Measurements from ENCODE around the gene ANKS1B. TPM values are rescaled to one million over a fixed set of nuclear protein-coding genes. Genes with fewer than 3 reads are reported as not detected.

ANKS1B gene
- total RNA-seq, 1 donor from 2014 or later, result 2.4 TPM

DNA sequence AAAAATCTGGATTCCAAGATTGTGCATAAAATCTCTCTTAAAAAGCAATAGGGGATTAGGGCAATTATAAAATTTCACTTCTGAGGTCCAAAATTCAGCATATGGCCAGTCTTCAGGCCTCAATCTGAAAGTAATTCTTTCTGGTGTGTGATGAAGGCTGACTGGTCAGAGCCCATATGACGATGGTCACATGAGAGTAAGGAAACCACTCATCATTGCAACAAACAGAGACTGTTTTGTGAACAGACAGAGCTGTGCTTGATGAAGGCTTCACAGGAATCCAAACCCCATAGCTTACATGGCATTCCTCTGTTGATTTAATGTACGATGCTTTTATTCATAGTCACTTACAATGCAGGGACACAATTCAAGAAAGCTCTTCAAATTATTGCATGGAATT lies 1101.5 kb downstream of the ANKS1B start:
- Mint-ChIP-seq H3K27me3 (ENCODE audit: low read depth, unreplicated experiment) (no peaks in the 10 kb centered on the region), H3K36me3 (ENCODE audit: low read depth, unreplicated experiment) (no peaks in the 10 kb centered on the region), H3K4me1 (ENCODE audit: low read depth, unreplicated experiment) (peaks cover 6% of the 10 kb centered on the region), H3K27ac (ENCODE audit: unreplicated experiment) (no peak overlapping the region), H3K9me3 (ENCODE audit: unreplicated experiment) (no peaks in the 10 kb centered on the region), H3K4me3 (ENCODE audit: unreplicated experiment) (no peak overlapping the region)
- Histone ChIP-seq H3K9me3 (ENCODE audit: insufficient read depth, low read depth, low read length) (no peaks in the 10 kb centered on the region), H3K4me1 (ENCODE audit: insufficient read depth, low read length) (no peaks in the 10 kb centered on the region), H2AFZ (ENCODE audit: low read depth, low read length) (no peak overlapping the region), H4K20me1 (ENCODE audit: insufficient read depth, low read length) (no peaks in the 10 kb centered on the region), H3K4me3 (ENCODE audit: insufficient read depth, low read depth, low read length) (no peak overlapping the region), H3K27ac (ENCODE audit: low read depth, low read length) (no peak overlapping the region), H3K4me2 (ENCODE audit: low read length) (no peak overlapping the region), H3K36me3 (ENCODE audit: insufficient read depth, low read length) (no peaks in the 10 kb centered on the region), H3K79me2 (ENCODE audit: insufficient read depth, low read length) (no peaks in the 10 kb centered on the region), H3K27me3 (ENCODE audit: insufficient read depth, low read length) (no peaks in the 10 kb centered on the region), H3K9ac (ENCODE audit: low read length) (no peak overlapping the region)
- TF ChIP-seq EZH2 (IDR thresholded peaks at IDR 0.05; ENCODE audit: insufficient read depth, low read length), result no peak
- TF ChIP-seq, protein P1, sequence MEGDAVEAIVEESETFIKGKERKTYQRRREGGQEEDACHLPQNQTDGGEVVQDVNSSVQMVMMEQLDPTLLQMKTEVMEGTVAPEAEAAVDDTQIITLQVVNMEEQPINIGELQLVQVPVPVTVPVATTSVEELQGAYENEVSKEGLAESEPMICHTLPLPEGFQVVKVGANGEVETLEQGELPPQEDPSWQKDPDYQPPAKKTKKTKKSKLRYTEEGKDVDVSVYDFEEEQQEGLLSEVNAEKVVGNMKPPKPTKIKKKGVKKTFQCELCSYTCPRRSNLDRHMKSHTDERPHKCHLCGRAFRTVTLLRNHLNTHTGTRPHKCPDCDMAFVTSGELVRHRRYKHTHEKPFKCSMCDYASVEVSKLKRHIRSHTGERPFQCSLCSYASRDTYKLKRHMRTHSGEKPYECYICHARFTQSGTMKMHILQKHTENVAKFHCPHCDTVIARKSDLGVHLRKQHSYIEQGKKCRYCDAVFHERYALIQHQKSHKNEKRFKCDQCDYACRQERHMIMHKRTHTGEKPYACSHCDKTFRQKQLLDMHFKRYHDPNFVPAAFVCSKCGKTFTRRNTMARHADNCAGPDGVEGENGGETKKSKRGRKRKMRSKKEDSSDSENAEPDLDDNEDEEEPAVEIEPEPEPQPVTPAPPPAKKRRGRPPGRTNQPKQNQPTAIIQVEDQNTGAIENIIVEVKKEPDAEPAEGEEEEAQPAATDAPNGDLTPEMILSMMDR (IDR thresholded peaks at IDR 0.05; ENCODE audit: insufficient read depth, low read depth, low read length), result no peak
- no peak for DNase-seq (ENCODE audit: low read depth)
- no peak for FAIRE-seq

DNA sequence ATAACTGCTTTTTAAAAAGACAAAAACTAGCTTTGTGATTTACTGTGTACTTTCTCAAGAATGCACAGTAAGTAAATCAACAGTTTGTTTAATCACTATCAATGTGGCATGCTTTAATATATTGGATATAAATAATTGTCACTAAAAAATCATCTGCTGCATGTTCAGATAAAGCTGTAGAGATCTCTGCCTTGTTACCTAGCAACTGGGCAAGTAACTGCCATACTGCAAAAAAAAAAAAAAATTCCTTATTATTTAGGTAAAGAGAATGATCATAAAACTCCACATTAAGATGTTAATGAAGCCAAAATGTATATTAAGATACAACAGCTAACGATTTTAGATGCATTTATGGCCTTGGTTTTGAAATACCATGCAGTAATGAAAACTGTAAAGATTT lies 1102.2 kb downstream of the ANKS1B start:
- Mint-ChIP-seq H3K4me1 (ENCODE audit: low read depth, unreplicated experiment) (peaks cover 6% of the 10 kb centered on the region), H3K36me3 (ENCODE audit: low read depth, unreplicated experiment) (no peaks in the 10 kb centered on the region), H3K27ac (ENCODE audit: unreplicated experiment) (no peak overlapping the region), H3K9me3 (ENCODE audit: unreplicated experiment) (no peaks in the 10 kb centered on the region), H3K27me3 (ENCODE audit: low read depth, unreplicated experiment) (no peaks in the 10 kb centered on the region), H3K4me3 (ENCODE audit: unreplicated experiment) (no peak overlapping the region)
- no peak overlapping the region for H2AFZ ChIP-seq (ENCODE audit: low read depth, low read length)
- H3K79me2 ChIP-seq (ENCODE audit: insufficient read depth, low read length), result no peaks in the 10 kb centered on the region
- no peaks in the 10 kb centered on the region for H3K9me3 ChIP-seq (ENCODE audit: insufficient read depth, low read depth, low read length)
- DNase-seq (ENCODE audit: low read depth), result no peak
- H3K4me1 ChIP-seq (ENCODE audit: insufficient read depth, low read length), result no peaks in the 10 kb centered on the region
- H3K27me3 ChIP-seq (ENCODE audit: insufficient read depth, low read length), result no peaks in the 10 kb centered on the region
- no peaks in the 10 kb centered on the region for H4K20me1 ChIP-seq (ENCODE audit: insufficient read depth, low read length)
- no peaks in the 10 kb centered on the region for H3K36me3 ChIP-seq (ENCODE audit: insufficient read depth, low read length)
- no peak for FAIRE-seq
- H3K9ac ChIP-seq (ENCODE audit: low read length), result no peak overlapping the region
- no peak overlapping the region for H3K27ac ChIP-seq (ENCODE audit: low read depth, low read length)
- TF ChIP-seq EZH2 (IDR thresholded peaks at IDR 0.05; ENCODE audit: insufficient read depth, low read length), result no peak
- TF ChIP-seq, protein P1 (IDR thresholded peaks at IDR 0.05; ENCODE audit: insufficient read depth, low read depth, low read length), result no peak
- no peak overlapping the region for H3K4me3 ChIP-seq (ENCODE audit: insufficient read depth, low read depth, low read length)
- no peak overlapping the region for H3K4me2 ChIP-seq (ENCODE audit: low read length)

- FAIRE-seq, result no peak
- TF ChIP-seq, protein P1 (IDR thresholded peaks at IDR 0.05; ENCODE audit: insufficient read depth, low read depth, low read length), result no peak
- no peak for TF ChIP-seq EZH2 (IDR thresholded peaks at IDR 0.05; ENCODE audit: insufficient read depth, low read length)
These were observed 1111.0 kb downstream of the ANKS1B start for GRCh38 chr12:98873776-98874175.

More at GRCh38 chr12:98873776-98874175, 1111.0 kb downstream of the ANKS1B start:
- Histone ChIP-seq H3K27me3 (ENCODE audit: insufficient read depth, low read length) (no peaks in the 10 kb centered on the region), H3K9me3 (ENCODE audit: insufficient read depth, low read depth, low read length) (no peaks in the 10 kb centered on the region), H3K27ac (ENCODE audit: low read depth, low read length) (no peak overlapping the region), H3K4me2 (ENCODE audit: low read length) (no peak overlapping the region), H3K79me2 (ENCODE audit: insufficient read depth, low read length) (no peaks in the 10 kb centered on the region), H3K9ac (ENCODE audit: low read length) (no peak overlapping the region), H3K4me3 (ENCODE audit: insufficient read depth, low read depth, low read length) (no peak overlapping the region), H3K36me3 (ENCODE audit: insufficient read depth, low read length) (no peaks in the 10 kb centered on the region), H4K20me1 (ENCODE audit: insufficient read depth, low read length) (no peaks in the 10 kb centered on the region), H3K4me1 (ENCODE audit: insufficient read depth, low read length) (no peaks in the 10 kb centered on the region), H2AFZ (ENCODE audit: low read depth, low read length) (no peak overlapping the region)
- Mint-ChIP-seq H3K4me3 (ENCODE audit: unreplicated experiment) (no peak overlapping the region), H3K36me3 (ENCODE audit: low read depth, unreplicated experiment) (no peaks in the 10 kb centered on the region), H3K27ac (ENCODE audit: unreplicated experiment) (no peak overlapping the region), H3K9me3 (ENCODE audit: unreplicated experiment) (no peaks in the 10 kb centered on the region), H3K27me3 (ENCODE audit: low read depth, unreplicated experiment) (no peaks in the 10 kb centered on the region), H3K4me1 (ENCODE audit: low read depth, unreplicated experiment) (peaks cover 4% of the 10 kb centered on the region)
- no peak for DNase-seq (ENCODE audit: low read depth)
